OCI-LY1 (cell line): ENCODE results near the gene MUC12.

Experiments
- EZH2 ChIP-seq: fragments of 200-600 bp; sonication (generic), shearing (Covaris generic); IDR thresholded peaks from 2 replicates; pipeline ENCODE4 v1.8.0; 2017; ENCODE audit warnings: borderline replicate concordance, mixed run types, mild to moderate bottlenecking, antibody characterized with exemption, low read length, moderate library complexity, mixed read lengths
- TF ChIP-seq, protein P1 (sequence below): fragments of 200-600 bp; sonication (generic), shearing (Covaris generic); IDR thresholded peaks from 2 replicates; pipeline ENCODE4 v1.5.1; 2017; ENCODE audit warnings: mild to moderate bottlenecking, antibody characterized with exemption, low read length, moderate library complexity, mixed read lengths

DNA sequence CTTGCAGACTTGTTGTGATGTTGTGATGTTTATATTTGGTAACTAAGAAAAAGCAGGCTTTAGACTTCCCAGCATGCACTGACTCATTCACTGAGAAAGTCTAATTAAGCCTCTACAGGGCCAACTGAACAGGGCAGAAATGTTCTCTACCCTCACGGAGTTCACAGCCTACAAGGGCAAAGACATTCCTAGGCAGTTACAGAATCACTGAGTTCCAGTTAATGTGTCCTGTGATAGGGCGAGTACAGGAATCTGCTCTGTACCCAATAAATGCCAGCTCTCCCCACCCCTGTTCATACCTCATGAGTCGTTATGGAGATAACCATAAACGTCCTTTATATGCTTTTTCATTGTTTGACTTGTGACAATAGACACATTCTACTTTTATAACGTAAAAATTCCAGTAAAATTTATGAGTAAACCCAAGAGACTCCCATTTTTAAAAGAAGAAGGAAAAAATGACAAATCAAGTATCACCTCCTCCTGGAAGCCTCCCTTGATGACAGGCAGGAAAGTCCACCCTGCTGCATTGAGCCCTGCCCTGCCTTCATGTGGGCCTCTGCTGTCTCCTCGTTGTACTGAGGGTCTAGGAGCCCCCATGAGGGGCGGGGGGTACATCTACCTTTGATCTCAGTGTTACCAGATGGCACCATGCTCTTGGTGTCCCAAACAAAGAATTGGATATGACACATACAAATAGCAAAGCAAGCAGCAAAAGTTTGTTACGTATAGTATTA lies 14.3 kb downstream of the MUC12 start:
- TF ChIP-seq EZH2: no peak
- TF ChIP-seq, protein P1, sequence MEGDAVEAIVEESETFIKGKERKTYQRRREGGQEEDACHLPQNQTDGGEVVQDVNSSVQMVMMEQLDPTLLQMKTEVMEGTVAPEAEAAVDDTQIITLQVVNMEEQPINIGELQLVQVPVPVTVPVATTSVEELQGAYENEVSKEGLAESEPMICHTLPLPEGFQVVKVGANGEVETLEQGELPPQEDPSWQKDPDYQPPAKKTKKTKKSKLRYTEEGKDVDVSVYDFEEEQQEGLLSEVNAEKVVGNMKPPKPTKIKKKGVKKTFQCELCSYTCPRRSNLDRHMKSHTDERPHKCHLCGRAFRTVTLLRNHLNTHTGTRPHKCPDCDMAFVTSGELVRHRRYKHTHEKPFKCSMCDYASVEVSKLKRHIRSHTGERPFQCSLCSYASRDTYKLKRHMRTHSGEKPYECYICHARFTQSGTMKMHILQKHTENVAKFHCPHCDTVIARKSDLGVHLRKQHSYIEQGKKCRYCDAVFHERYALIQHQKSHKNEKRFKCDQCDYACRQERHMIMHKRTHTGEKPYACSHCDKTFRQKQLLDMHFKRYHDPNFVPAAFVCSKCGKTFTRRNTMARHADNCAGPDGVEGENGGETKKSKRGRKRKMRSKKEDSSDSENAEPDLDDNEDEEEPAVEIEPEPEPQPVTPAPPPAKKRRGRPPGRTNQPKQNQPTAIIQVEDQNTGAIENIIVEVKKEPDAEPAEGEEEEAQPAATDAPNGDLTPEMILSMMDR: no peak
